SK-MEL-5 (cell line): ENCODE data around the gene PLEKHO1. TPM values are rescaled to one million over a fixed set of nuclear protein-coding genes. Genes with fewer than 3 reads are reported as not detected.
"Not testable (repeated sequence)": the region's sequence is repeated elsewhere in the genome, so short reads cannot be mapped to it uniquely, and the experiment has no call there.

Experiments
- DNase-seq: peaks from one replicate; pipeline ENCODE4 v3.0.0-alpha.2; 2016; ENCODE audit warnings: low read depth, low spot score
- in situ Hi-C: cut with HindIII; loops from 2 replicates; pipeline ENCODE4 v1.10.0; 2016; ENCODE audit warnings: low sequenced_read_pairs, high pct_unique_total_duplicates, low pct_unique_long_range_greater_than_20kb
- total RNA-seq: library from RNA; depleted of rRNA; stranded (reverse); fragments of >200 nt; shearing (Covaris generic); gene quantifications from 2 replicates; pipeline ENCODE4 v1.2.3, GENCODE V29; 2014; rRNA removed

PLEKHO1 gene
- total RNA-seq, 1 experiment from 2014 or later: 23.2 TPM

- no peak for DNase-seq
- in situ Hi-C loops: no loop called here
Measured at GRCh38 chr1:150194381-150195031, 44.8 kb downstream of the PLEKHO1 start.

- no peak for DNase-seq
- in situ Hi-C loops: no loop called here
Measured at GRCh38 chr1:150196417-150196816, 46.7 kb downstream of the PLEKHO1 start.

GRCh38 chr1:150207281-150207971, 57.7 kb downstream of the PLEKHO1 start:
- in situ Hi-C loops: no loop called here

GRCh38 chr1:150208460-150208859, 58.7 kb downstream of the PLEKHO1 start:
- in situ Hi-C loops, DNase-seq: not testable (repeated sequence)

More at GRCh38 chr1:150207281-150207971, 57.7 kb downstream of the PLEKHO1 start:
- no peak for DNase-seq

Other genes starting within 250 kb of the PLEKHO1 start
- 19.4 and 22.3 TPM in 2 replicates for gene SV2A, start 232.1 kb upstream of the PLEKHO1 start, total RNA-seq
- gene SF3B4, start 222.1 kb upstream of the PLEKHO1 start, total RNA-seq: 14.1 and 15.4 TPM in 2 replicates
- gene MTMR11, start 213.0 kb upstream of the PLEKHO1 start, total RNA-seq: 1.6 TPM in 2 replicates
- gene OTUD7B, start 139.2 kb upstream of the PLEKHO1 start, total RNA-seq: 34.9 and 37.3 TPM in 2 replicates
- 56.1 and 59.3 TPM in 2 replicates for gene VPS45, start 82.1 kb upstream of the PLEKHO1 start, total RNA-seq
- 26.8 and 28.6 TPM in 2 replicates for gene ANP32E, start 86.2 kb downstream of the PLEKHO1 start, total RNA-seq
- 53.6 and 54.4 TPM in 2 replicates for gene CA14, start 107.9 kb downstream of the PLEKHO1 start, total RNA-seq
- gene APH1A, start 119.1 kb downstream of the PLEKHO1 start, total RNA-seq: 208 and 231 TPM in 2 replicates
- 1.5 and 3.1 TPM in 2 replicates for gene C1orf54, start 122.9 kb downstream of the PLEKHO1 start, total RNA-seq
- 0.21 TPM in 1 of 2 replicates, not detected in the other for gene CIART, start 132.6 kb downstream of the PLEKHO1 start, total RNA-seq
- 77.2 and 88.4 TPM in 2 replicates for gene MRPS21, start 143.9 kb downstream of the PLEKHO1 start, total RNA-seq
- gene PRPF3, start 171.6 kb downstream of the PLEKHO1 start, total RNA-seq: 50.4 and 52.7 TPM in 2 replicates
- 7.1 and 12.6 TPM in 2 replicates for gene RPRD2, start 214.2 kb downstream of the PLEKHO1 start, total RNA-seq